ENCODE results near the gene SLIT3.

- TF ChIP-seq CTCF (IDR thresholded peaks at IDR 0.05) (no peak), POLR2A (IDR thresholded peaks at IDR 0.05) (no peak), EP300 (IDR thresholded peaks at IDR 0.05) (no peak)
Measured at GRCh38 chr5:168917947-168918600, 382.9 kb downstream of the SLIT3 start.
